ENCODE results near the gene PDE4D.

GRCh38 chr5:58958701-58959100 is 934.8 kb downstream of the PDE4D start:
- TF ChIP-seq ZFP3 (CRISPR knock-in tag; IDR thresholded peaks at IDR 0.05) (no peak), ISL1 (CRISPR knock-in tag; IDR thresholded peaks at IDR 0.05) (no peak), ARNTL (CRISPR knock-in tag; IDR thresholded peaks at IDR 0.05; ENCODE audit: borderline replicate concordance, low read depth) (no peak), ZNF70 (CRISPR knock-in tag; IDR thresholded peaks at IDR 0.05) (no peak), CREB5 (CRISPR knock-in tag; IDR thresholded peaks at IDR 0.05; ENCODE audit: low read depth) (no peak), ZFP30 (CRISPR knock-in tag; IDR thresholded peaks at IDR 0.05) (no peak), TOX (CRISPR knock-in tag; IDR thresholded peaks at IDR 0.05; ENCODE audit: borderline replicate concordance) (no peak), GLIS3 (CRISPR knock-in tag; IDR thresholded peaks at IDR 0.05) (no peak), CSRNP3 (CRISPR knock-in tag; IDR thresholded peaks at IDR 0.05) (no peak)
- TF ChIP-seq, protein P1, sequence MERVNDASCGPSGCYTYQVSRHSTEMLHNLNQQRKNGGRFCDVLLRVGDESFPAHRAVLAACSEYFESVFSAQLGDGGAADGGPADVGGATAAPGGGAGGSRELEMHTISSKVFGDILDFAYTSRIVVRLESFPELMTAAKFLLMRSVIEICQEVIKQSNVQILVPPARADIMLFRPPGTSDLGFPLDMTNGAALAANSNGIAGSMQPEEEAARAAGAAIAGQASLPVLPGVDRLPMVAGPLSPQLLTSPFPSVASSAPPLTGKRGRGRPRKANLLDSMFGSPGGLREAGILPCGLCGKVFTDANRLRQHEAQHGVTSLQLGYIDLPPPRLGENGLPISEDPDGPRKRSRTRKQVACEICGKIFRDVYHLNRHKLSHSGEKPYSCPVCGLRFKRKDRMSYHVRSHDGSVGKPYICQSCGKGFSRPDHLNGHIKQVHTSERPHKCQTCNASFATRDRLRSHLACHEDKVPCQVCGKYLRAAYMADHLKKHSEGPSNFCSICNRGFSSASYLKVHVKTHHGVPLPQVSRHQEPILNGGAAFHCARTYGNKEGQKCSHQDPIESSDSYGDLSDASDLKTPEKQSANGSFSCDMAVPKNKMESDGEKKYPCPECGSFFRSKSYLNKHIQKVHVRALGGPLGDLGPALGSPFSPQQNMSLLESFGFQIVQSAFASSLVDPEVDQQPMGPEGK (CRISPR knock-in tag; IDR thresholded peaks at IDR 0.05; ENCODE audit: borderline replicate concordance), result no peak

All from SK-N-SH treated with all-trans-retinoic acid at 6 μM for 48 hours (cell line).